HG03095 (cell line): ENCODE data around the gene ACER3.

ENCODE experiments used
- ATAC-seq: cut with Tn5 transposase; IDR thresholded peaks from one replicate; pipeline ENCODE4 v1.9.1; 2021; ENCODE audit warnings: moderate library complexity; ENCODE audit not compliant: unreplicated experiment

The ACER3 gene

GRCh38 chr11:77072851-77073327, 212.2 kb downstream of the ACER3 start:
- no peak for ATAC-seq

GRCh38 chr11:77073328-77074001, 212.7 kb downstream of the ACER3 start:
- no peak for ATAC-seq

GRCh38 chr11:77074205-77074604, 213.5 kb downstream of the ACER3 start:
- no peak for ATAC-seq

- ATAC-seq, result no peak
Measured at GRCh38 chr11:77074626-77075221, 214.0 kb downstream of the ACER3 start.

- ATAC-seq, result no peak
Measured at GRCh38 chr11:77075425-77075905, 214.7 kb downstream of the ACER3 start.
